Activated naive CD4-positive, alpha-beta T cell (primary cell): Measurements from ENCODE around the gene RPS28.
"Not testable (repeated sequence)": the region's sequence is repeated elsewhere in the genome, so short reads cannot be mapped to it uniquely, and the experiment has no call there.

Source experiments
- DNase-seq, 4 experiments: peaks; one replicate each; lab custom pipeline; 2025; lab: John Stamatoyannopoulos, UW

RPS28 gene

DNA sequence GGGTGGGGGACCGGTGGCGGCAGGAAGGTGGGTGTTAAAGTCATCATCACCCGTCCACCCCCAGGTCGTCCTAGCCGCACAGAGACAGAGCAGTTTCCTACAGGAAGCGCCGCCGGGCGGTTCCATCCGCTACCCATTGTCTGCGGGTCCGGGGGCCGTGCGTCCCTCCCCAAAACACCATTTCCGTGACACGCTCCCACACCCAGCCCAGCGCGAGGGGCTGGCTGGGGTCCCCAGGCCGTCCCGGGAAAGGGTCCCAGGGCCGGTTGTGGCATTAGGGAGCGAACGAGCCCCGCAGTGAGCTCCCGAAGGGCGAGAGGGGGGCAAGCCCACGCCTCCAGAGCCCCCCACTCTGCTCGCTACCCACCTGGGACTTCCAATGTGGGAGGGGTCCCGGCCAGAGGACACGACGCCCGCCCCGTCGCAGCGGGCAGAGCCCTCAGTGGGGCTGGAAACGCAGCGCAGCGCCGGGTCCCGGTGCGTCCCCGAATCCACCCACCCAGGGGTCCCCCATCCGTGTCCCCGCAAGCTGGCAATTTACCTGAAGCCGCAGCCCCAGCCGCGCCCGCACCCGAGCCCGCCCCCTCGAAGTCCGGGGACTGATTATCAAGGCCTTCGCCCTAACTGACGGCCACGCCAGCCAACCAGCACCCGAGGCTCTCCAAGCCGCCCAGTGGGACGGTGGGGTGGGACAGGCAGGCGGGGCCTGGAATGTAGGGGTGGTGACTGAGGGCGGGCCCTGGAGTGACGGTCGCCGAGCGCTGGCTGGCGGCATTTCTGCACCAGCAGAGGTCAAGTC, 21.6 kb downstream of the RPS28 start, which contains the start of gene KANK3:
Gene KANK3 (minus strand): TSS at position 579 of the 799 bp plus-strand sequence. CDS start 5,434 bp downstream, outside the sequence.
- DNase-seq: peak; percentile 54 to 87 (median 82)

- DNase-seq: no peak
These were observed 22.2 kb downstream of the RPS28 start for GRCh38 chr19:8343483-8343844.

DNA sequence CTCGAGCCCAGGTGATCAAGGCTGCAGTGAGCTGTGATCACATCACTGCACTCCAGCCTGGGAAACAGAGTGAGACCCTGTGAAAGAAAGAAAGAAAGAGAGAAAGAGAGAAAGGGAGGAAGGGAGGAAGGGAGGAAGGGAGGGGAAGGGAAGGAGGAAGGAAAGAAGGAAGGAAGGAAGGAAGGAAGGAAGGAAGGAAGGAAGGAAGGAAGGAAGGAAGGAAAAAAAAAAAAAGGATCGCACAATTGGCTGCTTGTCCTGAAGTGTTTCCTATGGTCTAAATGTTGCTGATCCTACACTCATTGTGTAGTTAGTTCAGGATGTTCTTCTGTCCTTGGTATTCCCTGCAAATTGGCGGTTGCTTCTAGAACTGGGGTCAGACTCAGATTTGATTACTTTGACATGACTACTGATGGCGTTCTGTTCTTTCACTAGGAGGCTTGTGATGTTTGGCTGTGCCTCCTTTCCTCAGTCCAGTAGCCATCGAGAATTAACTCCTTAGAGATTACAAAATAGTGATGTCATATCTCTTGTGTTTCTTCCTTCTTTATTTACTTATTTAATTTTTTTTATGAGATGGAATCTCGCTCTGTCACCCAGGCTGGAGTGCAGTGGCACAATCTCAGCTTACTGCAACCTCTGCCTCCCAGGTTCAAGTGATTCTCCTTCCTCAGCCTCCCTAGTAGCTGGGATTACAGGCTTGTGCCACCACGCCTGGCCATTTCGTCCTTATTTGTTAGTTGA, 28.5 kb downstream of the RPS28 start:
- DNase-seq: not testable (repeated sequence)

DNA sequence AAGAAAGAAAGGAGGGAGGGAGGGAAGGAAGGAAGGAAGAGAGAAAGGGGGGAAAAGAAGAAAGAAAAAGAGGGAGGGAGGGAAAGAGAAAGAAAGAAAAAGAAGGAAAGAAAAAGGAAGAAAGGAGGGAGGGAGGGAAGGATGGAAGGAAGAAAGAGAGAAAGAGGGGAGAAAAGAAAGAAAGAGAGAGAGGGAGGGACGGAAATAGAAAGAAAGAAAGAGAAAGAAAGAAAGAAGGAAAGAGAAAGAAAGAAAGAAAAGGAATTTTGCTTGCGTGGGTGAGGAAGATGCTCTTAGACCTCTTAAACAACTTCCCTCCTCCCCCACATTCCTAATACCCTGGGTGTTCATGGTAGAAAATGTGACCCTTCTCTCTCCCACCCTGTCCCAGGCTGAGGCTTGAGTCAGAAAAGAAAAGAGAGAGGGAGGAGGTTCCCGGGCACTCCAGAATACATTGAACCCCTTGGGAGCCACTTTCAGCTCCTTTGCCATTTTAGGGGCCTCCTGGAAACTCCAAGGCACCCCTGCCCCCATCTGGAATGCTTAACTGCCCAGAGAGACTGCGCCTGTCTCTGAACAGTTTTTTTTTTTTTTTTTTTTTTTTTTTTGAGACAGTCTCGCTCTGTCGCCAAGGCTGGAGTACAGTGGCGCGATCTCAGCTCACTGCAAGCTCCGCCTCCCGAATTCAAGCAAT, 31.0 kb downstream of the RPS28 start:
- no peak for DNase-seq

DNA sequence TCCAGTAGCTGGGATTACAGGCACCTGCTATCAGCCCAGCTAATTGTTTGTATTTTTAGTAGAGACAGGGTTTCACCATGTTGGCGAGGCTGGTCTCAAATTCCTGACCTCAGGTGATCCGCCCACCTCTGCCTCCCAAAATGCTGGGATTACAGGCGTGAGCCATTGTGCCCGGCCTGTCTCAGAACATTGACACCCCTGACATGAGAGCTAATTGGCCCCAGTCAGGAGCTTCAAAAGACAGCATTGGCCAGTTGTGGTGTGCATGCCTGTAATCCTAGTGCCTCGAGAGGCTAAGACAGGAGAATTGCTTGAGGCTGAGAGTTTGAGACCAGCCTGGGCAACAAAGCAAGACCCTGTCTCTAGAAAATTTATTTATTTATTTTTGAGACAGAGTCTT, 31.5 kb downstream of the RPS28 start:
- DNase-seq: not testable (repeated sequence)

- DNase-seq: no peak
These were observed 34.5 kb downstream of the RPS28 start for GRCh38 chr19:8355631-8356402.

DNA sequence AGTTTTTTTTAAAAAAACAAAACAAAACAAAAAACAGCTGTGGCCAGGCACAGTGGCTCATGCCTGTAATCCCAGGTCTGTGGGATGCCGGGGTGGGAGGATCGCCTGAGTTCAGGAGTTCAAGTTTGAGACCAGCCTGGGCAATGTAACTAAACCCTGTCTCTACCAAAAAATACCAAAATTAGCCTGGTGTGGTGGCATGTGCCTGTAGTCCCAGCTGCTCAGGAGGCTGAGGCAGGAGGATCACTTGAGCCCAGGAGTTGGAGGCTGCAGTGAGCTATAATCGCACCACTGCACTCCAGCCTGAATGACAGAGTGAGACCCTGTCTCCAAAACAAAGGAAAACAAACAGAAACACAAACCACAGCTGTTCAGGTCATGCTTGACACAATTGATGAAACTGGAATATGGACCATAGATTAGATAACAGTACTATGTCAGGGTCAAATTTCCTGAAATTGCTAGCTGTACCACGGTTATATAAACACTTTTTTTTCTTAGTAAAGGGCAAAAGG, 35.8 kb downstream of the RPS28 start:
- DNase-seq: no peak

DNA sequence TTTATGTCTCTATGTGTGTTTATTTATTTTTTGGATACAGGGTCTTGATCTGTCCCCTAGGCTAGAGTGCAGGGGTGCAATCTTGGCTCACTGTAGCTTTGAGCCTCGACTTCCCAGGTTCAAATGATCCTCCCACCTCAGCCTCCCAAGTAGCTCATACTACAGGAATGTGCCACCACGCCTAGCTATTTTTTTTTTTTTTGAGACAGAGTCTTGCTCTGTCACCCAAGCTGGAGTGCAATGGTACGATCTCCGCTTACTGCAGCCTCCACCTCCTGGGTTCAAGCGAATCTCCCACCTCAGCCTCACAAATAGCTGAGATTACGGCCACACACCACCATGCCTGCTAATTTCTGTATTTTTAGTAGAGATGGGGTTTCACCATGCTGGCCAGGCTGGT, 37.7 kb downstream of the RPS28 start:
- DNase-seq: no peak

GRCh38 chr19:8360196-8360595, 38.9 kb downstream of the RPS28 start:
- no peak for DNase-seq

- DNase-seq: no peak
These were observed 40.9 kb downstream of the RPS28 start for GRCh38 chr19:8361921-8362793.

DNA sequence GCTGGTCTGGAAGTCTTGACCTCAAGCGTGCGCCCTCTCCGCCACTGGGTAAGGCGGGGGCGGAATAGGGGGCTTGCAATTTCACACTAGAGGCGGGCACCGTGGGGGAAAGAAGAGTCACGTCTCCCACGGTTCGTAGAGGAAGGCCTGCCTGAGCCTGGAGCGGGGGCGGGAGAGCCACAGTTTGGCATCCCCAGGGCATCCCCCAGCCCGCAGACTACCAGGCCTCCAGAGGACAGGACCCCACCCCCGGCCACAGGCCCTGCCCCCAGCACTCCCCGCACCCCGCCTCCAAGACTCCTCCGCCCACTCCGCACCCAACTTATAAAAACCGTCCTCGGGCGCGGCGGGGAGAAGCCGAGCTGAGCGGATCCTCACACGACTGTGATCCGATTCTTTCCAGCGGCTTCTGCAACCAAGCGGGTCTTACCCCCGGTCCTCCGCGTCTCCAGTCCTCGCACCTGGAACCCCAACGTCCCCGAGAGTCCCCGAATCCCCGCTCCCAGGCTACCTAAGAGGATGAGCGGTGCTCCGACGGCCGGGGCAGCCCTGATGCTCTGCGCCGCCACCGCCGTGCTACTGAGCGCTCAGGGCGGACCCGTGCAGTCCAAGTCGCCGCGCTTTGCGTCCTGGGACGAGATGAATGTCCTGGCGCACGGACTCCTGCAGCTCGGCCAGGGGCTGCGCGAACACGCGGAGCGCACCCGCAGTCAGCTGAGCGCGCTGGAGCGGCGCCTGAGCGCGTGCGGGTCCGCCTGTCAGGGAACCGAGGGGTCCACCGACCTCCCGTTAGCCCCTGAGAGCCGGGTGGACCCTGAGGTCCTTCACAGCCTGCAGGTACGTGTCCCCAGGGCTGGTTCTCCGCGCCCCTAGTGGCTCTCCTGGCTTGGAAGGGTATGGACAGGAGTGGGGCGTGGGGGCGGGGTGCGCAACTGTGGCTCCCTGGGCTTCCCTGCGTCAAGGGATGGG, 42.8 kb downstream of the RPS28 start, which contains the start of gene ANGPTL4:
Gene ANGPTL4 (plus strand): TSS at position 353 of the 969 bp plus-strand sequence. CDS start 167 bp downstream, at position 520.
- DNase-seq: peak in 1 of 4 experiments; percentile 10

DNA sequence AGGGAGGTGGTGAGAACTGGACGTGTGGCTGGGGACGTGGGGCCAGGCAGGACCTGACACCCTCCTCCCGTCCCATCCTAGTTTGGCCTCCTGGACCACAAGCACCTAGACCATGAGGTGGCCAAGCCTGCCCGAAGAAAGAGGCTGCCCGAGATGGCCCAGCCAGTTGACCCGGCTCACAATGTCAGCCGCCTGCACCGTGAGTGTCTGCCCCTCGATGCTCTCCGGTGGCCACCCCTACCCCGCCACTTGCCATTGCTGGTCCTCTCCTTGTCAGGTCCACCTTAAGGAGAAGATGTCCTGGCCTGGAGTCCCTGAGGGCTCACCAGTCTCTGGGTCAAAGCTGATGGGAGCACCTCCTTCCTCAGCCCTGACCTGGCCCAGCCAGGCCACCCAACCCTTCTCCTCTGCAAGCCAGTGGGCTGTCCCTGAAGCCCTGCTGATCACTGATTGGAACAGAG, 44.9 kb downstream of the RPS28 start:
- no peak for DNase-seq

- DNase-seq: no peak
These were observed 45.6 kb downstream of the RPS28 start for GRCh38 chr19:8366961-8367326.

DNA sequence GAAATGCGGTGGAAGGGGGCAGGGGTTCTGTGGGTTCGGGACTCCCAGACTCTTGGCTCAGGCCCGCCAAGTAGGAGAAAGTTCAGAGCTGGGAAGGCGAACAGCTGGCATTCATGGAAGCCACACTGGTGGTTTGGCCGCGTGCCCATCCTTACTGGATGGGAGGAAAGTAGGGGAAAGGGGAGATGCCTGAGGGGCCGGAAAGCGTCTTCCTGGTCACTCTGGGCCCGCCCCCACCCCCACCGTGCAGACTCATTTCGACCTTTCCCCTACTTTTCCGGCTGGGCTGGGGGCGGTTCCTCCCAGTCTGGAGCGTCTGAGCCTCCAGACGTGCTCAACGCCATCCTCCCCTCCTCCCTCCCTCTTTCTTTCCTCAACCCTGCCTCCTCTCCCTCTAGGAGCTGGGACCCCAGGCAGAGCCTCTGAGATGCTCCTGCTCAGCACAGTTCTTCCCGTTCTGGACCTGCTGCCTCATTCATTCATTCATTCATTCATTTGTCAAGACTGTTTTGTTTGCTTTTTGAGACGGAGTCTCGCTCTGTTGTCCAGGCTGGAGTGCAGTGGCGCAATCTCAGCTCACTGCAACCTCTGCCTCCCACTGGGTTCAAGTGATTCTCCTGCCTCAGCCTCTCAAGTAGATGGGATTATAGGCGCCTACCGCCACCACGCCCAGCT, 46.2 kb downstream of the RPS28 start:
- DNase-seq: no peak

GRCh38 chr19:8370176-8371010, 49.1 kb downstream of the RPS28 start:
- DNase-seq: no peak

DNA sequence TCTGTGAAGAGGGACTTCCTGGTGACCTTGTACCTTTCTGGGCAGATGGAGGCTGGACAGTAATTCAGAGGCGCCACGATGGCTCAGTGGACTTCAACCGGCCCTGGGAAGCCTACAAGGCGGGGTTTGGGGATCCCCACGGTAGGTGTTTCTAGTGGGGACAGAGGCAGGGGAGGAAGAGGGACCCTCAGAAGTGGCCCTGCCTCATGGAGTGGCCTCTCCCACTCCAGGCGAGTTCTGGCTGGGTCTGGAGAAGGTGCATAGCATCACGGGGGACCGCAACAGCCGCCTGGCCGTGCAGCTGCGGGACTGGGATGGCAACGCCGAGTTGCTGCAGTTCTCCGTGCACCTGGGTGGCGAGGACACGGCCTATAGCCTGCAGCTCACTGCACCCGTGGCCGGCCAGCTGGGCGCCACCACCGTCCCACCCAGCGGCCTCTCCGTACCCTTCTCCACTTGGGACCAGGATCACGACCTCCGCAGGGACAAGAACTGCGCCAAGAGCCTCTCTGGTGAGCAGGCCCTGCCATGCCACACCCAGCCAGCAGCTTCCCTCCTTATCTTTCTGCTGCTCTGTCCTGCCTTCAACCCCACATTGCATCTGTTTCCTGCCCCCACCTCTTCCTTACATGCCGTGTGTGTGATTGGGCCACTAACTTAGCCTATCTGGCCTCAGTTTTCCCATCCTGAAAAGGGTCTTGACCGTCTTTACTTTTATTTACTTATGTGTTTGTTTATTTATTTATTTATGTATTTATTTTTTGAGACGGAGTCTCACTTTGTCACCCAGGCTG, 49.9 kb downstream of the RPS28 start:
- DNase-seq: no peak
